Keratinocyte (primary cell): Measurements from ENCODE around the gene ITIH3. TPM values are rescaled to one million over a fixed set of nuclear protein-coding genes. Genes with fewer than 3 reads are reported as not detected.

Experiments
- DNase-seq: peaks from one replicate; pipeline ENCODE4 v3.0.0-alpha.2; 2011; ENCODE audit warnings: low read depth, missing footprints, low spot score
- FAIRE-seq: peaks from 2 replicates; lab custom pipeline; 2011; peaks lifted over from hg19 to GRCh38; lab: Jason Lieb, UNC
- H2AFZ ChIP-seq: 2 replicates; pipeline ENCODE4 v1.6.0; 2012; ENCODE audit warnings: low read length, control low read depth, inconsistent platforms; ENCODE audit not compliant: control insufficient read depth
- H3K27ac ChIP-seq: 2 replicates; pipeline ENCODE4 v1.5.1; 2011; ENCODE audit warnings: low read length; ENCODE audit not compliant: control insufficient read depth, insufficient read depth
- H3K27me3 ChIP-seq: 3 replicates; pipeline ENCODE4 v1.6.0; 2011; ENCODE audit warnings: low read length; ENCODE audit not compliant: control insufficient read depth, insufficient read depth; ENCODE audit errors: extremely low read depth
- H3K36me3 ChIP-seq, 2 experiments: 2 replicates in 1 of 2; 3 replicates in 1 of 2; pipeline ENCODE4 v1.5.1; 2011; ENCODE audit warnings: low read length in 2 of 2, mild to moderate bottlenecking in 1 of 2; ENCODE audit not compliant: control insufficient read depth in 2 of 2, insufficient read depth in 2 of 2; ENCODE audit errors: extremely low read depth in 1 of 2
- H3K4me1 ChIP-seq: 3 replicates; pipeline ENCODE4 v1.5.1; 2011; ENCODE audit warnings: low read length; ENCODE audit not compliant: control insufficient read depth, insufficient read depth; ENCODE audit errors: extremely low read depth
- H3K4me2 ChIP-seq: 3 replicates; pipeline ENCODE4 v1.6.0; 2011; ENCODE audit warnings: low read depth, low read length; ENCODE audit not compliant: control insufficient read depth, insufficient read depth; ENCODE audit errors: extremely low read depth
- H3K4me3 ChIP-seq, 3 experiments: fragments of 200-600 bp in 1 of 3; sonication (generic) in 1 of 3; 2 replicates in 2 of 3; 3 replicates in 1 of 3; pipeline ENCODE4 v1.5.1; 2011 to 2016; ENCODE audit warnings: low read length in 3 of 3, mild to moderate bottlenecking in 3 of 3, control low read depth in 2 of 3, inconsistent platforms in 1 of 3, low read depth in 1 of 3, mixed read lengths in 1 of 3, mixed run types in 1 of 3, moderate library complexity in 1 of 3; ENCODE audit not compliant: control insufficient read depth in 2 of 3, insufficient read depth in 2 of 3; ENCODE audit errors: extremely low read depth in 1 of 3
- H3K79me2 ChIP-seq: 2 replicates; pipeline ENCODE4 v1.6.0; 2012; ENCODE audit warnings: low read length; ENCODE audit not compliant: control insufficient read depth, insufficient read depth
- H3K9ac ChIP-seq: 3 replicates; pipeline ENCODE4 v1.6.0; 2011; ENCODE audit warnings: low read length; ENCODE audit not compliant: control insufficient read depth, insufficient read depth; ENCODE audit errors: extremely low read depth
- H3K9me1 ChIP-seq: 3 replicates; pipeline ENCODE4 v1.6.0; 2011; ENCODE audit warnings: low read length; ENCODE audit not compliant: control insufficient read depth, insufficient read depth; ENCODE audit errors: extremely low read depth
- H3K9me3 ChIP-seq: 2 replicates; pipeline ENCODE4 v1.5.1; 2012; ENCODE audit warnings: low read depth, low read length; ENCODE audit not compliant: control insufficient read depth
- H4K20me1 ChIP-seq: 3 replicates; pipeline ENCODE4 v1.6.0; 2011; ENCODE audit warnings: low read length; ENCODE audit not compliant: control insufficient read depth, insufficient read depth; ENCODE audit errors: extremely low read depth
- CTCF ChIP-seq, 3 experiments: IDR thresholded peaks in 1 of 3; conservative IDR thresholded peaks in 1 of 3; optimal IDR thresholded peaks in 1 of 3; 2 replicates in 2 of 3; 3 replicates in 1 of 3; pipeline versions ENCODE3 to v1.5.1; 2011; ENCODE audit warnings: low read length in 3 of 3, mild to moderate bottlenecking in 3 of 3, moderate library complexity in 2 of 3, control low read depth in 1 of 3, inconsistent platforms in 1 of 3; ENCODE audit not compliant: insufficient read depth in 2 of 3; ENCODE audit errors: extremely low read depth in 1 of 3
- EZH2 ChIP-seq: IDR thresholded peaks from one replicate; pipeline ENCODE4 v1.6.1; 2012; ENCODE audit warnings: inconsistent platforms, mild to moderate bottlenecking, low read length, moderate library complexity
- dilution Hi-C: fragments of 300-500 bp; cut with MboI; formaldehyde crosslinking; loops from one replicate; pipeline ENCODE4 v1.7.0; 2020; ENCODE audit warnings: low sequenced_read_pairs; ENCODE audit not compliant: extremely low pct_ligation_motif_present
- polyA plus RNA-seq, 5 experiments: library from polyadenylated mRNA; depleted of rRNA in 3 of 5; stranded (reverse) in 3 of 5; stranded (forward) in 1 of 5; unstranded in 1 of 5; fragments of >200 nt; gene quantifications; 1 replicate in 1 of 5; 2 replicates in 3 of 5; 3 replicates in 1 of 5; pipeline versions ENCODE4 v1.2.1 to v1.2.3, GENCODE V29; 2011 to 2012; ENCODE audit warnings: missing spikeins in 2 of 5, low read depth in 1 of 5, low replicate concordance in 1 of 5

Gene ITIH3
- polyA plus RNA-seq, 1 donor (not counting 4 experiments of a cell fraction or from before 2014, with no cell fraction given) = not detected

- H3K4me1 ChIP-seq = no peaks in the 10 kb centered on the region
Measured at GRCh38 chr3:52841211-52841980, 46.8 kb downstream of the ITIH3 start.

GRCh38 chr3:52841981-52842340 lies 47.4 kb downstream of the ITIH3 start:
- H3K9ac ChIP-seq = no peak overlapping the region
- peaks cover 0 to 6% of the 10 kb centered on the region in 2 experiments for H3K36me3 ChIP-seq
- H3K9me3 ChIP-seq = no peaks in the 10 kb centered on the region
- H3K27ac ChIP-seq = no peak overlapping the region
- FAIRE-seq = no peak
- no peaks in the 10 kb centered on the region for H3K79me2 ChIP-seq
- no peak for DNase-seq
- dilution Hi-C loops = no loop called here
- no peaks in the 10 kb centered on the region for H3K4me1 ChIP-seq
- H3K9me1 ChIP-seq = no peaks in the 10 kb centered on the region
- no peak for TF ChIP-seq CTCF (optimal IDR thresholded peaks at IDR 0.05 in 1 of 3, IDR thresholded peaks at IDR 0.05 in 1 of 3, conservative IDR thresholded peaks at IDR 0.05 in 1 of 3; ENCODE audit: extremely low read depth in 1 of 3, insufficient read depth in 2 of 3, low read length in 3 of 3)
- no peak for TF ChIP-seq EZH2
- H4K20me1 ChIP-seq = no peaks in the 10 kb centered on the region
- no peaks in the 10 kb centered on the region for H3K27me3 ChIP-seq
- H3K4me2 ChIP-seq = no peak overlapping the region
- no peak overlapping the region for H3K4me3 ChIP-seq
- H2AFZ ChIP-seq = no peak overlapping the region

More at GRCh38 chr3:52841211-52841980, 46.8 kb downstream of the ITIH3 start:
- Histone ChIP-seq H3K27me3 (no peaks in the 10 kb centered on the region), H4K20me1 (no peaks in the 10 kb centered on the region), H2AFZ (no peak overlapping the region), H3K4me3 (no peak overlapping the region), H3K9me3 (no peaks in the 10 kb centered on the region), H3K9ac (no peak overlapping the region), H3K9me1 (no peaks in the 10 kb centered on the region), H3K79me2 (no peaks in the 10 kb centered on the region), H3K27ac (no peak overlapping the region), H3K36me3 (peaks cover 0 to 6% of the 10 kb centered on the region in 2 experiments), H3K4me2 (no peak overlapping the region)
- FAIRE-seq = no peak
- TF ChIP-seq EZH2 (no peak), CTCF (optimal IDR thresholded peaks at IDR 0.05 in 1 of 3, IDR thresholded peaks at IDR 0.05 in 1 of 3, conservative IDR thresholded peaks at IDR 0.05 in 1 of 3; ENCODE audit: extremely low read depth in 1 of 3, insufficient read depth in 2 of 3, low read length in 3 of 3) (no peak)
- dilution Hi-C loops = no loop called here
- DNase-seq = no peak
